GM10248 (cell line): ENCODE measurements around the gene CIAO2B.

Experiments used
- CTCF ChIA-PET: fragments of 300-600 bp; sonication (Branson Sonifier 250); formaldehyde crosslinking; extraction: SDS; loops from one replicate; lab custom pipeline; 2021; ENCODE audit warnings: antibody characterized with exemption; lab: Yijun Ruan, JAX
- POLR2A ChIA-PET: fragments of 350-650 bp; sonication (Branson Sonifier 250); formaldehyde crosslinking; extraction: SDS; loops from one replicate; lab custom pipeline; 2020; ENCODE audit warnings: antibody characterized with exemption; lab: Yijun Ruan, JAX
- DNase-seq: peaks from one replicate; pipeline ENCODE4 v3.0.0; 2012; ENCODE audit errors: extremely low spot score
- TF ChIP-seq, protein P1 (sequence below): IDR thresholded peaks from 2 replicates; pipeline ENCODE4 v1.5.1; 2012; ENCODE audit warnings: mild to moderate bottlenecking, low read depth; ENCODE audit errors: extremely low read depth, missing control alignments, control extremely low read depth

The CIAO2B gene

DNA sequence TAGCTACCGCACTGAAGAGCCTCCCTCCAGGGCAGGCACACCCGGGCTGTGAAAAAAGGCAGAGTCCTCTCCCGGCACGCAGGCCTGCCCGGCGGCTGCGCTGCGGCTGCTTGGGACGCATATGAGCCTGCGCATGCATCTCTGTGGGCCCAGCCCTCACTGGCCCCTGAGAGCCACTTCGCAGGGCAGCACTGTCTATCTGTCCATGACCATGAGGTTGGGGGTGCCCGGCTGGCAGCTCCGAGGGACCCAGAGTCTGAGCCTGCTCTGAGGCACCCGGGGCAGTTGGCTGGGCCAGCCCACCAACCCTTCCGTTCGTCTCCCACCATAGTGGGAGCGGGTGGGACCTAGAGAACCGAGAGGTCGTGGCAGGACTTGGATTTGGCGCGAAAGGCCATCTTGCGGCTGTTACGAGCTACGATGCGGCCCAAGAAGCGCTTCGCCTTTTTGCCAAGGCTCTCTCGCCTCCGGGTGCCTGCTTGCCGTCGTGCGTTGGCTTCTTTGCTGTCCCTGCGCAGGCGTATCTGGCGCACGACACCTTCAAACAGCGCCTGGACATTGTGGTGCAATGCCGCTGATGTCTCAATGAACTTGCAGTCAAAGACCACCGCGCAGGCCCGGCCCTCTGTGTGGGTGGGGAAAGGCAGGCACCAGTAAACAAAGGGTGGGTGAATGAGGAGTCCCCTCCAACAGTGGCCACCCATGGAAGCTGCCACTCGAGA, 12.3 kb downstream of the CIAO2B start:
- DNase-seq, result no peak
- ChIA-PET CTCF (interaction anchor here (1.0 to 2.9 kb wide), 3 partner anchors 11 to 26 kb away, joined by 3 to 8 read pairs (median 6); no protein-coding TSS in a partner anchor), POLR2A (no interaction called here)
- TF ChIP-seq, protein P1, sequence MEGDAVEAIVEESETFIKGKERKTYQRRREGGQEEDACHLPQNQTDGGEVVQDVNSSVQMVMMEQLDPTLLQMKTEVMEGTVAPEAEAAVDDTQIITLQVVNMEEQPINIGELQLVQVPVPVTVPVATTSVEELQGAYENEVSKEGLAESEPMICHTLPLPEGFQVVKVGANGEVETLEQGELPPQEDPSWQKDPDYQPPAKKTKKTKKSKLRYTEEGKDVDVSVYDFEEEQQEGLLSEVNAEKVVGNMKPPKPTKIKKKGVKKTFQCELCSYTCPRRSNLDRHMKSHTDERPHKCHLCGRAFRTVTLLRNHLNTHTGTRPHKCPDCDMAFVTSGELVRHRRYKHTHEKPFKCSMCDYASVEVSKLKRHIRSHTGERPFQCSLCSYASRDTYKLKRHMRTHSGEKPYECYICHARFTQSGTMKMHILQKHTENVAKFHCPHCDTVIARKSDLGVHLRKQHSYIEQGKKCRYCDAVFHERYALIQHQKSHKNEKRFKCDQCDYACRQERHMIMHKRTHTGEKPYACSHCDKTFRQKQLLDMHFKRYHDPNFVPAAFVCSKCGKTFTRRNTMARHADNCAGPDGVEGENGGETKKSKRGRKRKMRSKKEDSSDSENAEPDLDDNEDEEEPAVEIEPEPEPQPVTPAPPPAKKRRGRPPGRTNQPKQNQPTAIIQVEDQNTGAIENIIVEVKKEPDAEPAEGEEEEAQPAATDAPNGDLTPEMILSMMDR, result no peak

DNA sequence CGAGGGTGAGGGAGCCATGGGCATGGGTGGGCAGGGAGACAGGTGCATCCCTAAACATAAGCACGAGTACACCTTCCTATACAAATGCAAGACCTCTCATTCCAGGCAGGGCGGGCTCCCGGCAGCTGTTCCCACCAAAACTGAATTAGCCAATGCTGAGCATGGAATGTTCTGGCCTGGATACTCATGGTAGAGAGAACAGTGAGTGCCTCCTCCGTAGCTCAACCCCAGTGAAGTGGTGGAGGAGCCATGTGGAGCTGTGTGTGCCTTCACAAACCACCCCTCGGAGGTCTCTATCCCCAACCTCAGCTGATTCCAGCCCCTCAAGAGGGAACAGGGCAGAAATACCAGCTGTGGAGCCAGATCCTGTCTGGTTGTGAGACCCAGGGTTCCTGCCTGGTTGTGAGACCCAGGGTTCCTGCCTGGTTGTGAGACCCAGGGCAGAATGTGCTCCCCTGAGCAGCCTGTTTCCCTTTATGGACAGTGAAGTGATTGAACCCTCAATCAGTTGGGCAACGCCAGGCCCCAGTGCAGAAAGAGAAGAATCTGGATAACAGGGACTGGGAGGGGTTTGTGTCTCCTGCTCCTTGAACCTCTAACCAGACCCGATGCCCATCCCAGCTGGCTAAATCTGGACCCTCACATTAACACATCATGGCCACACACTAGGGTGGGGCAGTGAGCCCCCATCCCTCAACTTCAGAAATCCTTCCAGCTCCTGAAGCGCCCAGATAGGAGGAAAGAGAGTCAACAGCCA, 13.1 kb downstream of the CIAO2B start:
- TF ChIP-seq, protein P1, result no peak
- ChIA-PET POLR2A (no interaction called here), CTCF (interaction anchor here (0.9 to 2.9 kb wide), 5 partner anchors 11 to 29 kb away, joined by 3 to 9 read pairs (median 6); no protein-coding TSS in a partner anchor)
- DNase-seq, result no peak

DNA sequence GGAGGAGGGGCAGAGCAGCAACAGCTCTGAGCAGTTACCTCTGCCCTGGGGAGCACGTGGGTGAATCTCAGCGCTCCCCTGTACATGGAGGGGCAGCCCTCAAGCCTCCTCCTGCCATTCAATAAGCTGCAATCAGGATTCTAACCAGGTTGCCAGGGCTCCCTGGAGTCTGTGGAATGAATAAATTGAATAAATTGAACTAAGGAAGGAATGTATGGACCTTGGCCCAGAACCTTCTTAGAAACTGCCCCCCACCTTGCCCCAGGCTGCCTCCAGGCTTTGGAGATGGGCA, 14.0 kb downstream of the CIAO2B start:
- POLR2A ChIA-PET, result no interaction called here
- DNase-seq, result no peak
- CTCF ChIA-PET, result interaction anchor here (0.9 to 4.3 kb wide), 7 partner anchors 7 to 52 kb away, joined by 3 to 28 read pairs (median 6); no protein-coding TSS in a partner anchor

DNA sequence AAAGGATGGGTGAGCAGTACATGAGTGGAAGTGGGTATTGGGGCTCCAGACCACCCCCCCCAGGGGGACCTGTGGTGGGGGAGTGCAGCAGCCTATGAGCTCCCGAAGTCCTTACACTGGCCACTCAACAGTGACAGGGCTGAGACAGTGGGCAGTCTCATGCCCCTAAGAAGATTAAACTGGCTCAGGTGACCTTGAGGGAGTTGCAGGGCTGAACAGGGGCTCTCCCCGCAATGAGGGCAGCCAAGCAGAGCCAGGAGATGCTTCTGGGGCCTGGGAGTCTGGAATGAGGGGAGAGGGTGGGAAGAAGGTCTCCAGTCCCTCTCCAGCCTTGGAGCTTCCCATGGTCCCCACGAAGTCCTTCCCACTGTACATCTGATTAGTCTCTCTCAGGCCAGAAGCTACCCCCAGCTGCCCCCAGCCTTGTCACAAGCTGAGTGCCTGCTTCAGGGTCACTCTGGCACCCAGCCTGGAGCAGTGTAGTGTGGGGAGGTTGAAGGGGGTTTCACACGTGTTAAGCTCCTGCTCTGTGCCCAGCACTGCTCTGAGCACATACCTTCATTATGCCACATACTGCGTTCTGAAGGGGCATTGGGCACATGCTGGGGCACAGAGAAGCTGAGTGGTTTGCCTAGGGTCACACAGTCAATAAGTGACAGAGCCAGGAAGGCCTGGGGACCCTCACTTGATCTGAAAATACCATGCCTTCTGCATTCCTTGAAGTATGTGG, 14.5 kb downstream of the CIAO2B start:
- TF ChIP-seq, protein P1, result no peak
- DNase-seq, result no peak
- ChIA-PET CTCF (interaction anchor here (0.9 to 4.3 kb wide), 8 partner anchors 8 to 52 kb away, joined by 3 to 28 read pairs (median 6); no protein-coding TSS in a partner anchor), POLR2A (no interaction called here)

More for the DNA sequence above, 14.0 kb downstream of the CIAO2B start:
- TF ChIP-seq, protein P1, result no peak

DNA sequence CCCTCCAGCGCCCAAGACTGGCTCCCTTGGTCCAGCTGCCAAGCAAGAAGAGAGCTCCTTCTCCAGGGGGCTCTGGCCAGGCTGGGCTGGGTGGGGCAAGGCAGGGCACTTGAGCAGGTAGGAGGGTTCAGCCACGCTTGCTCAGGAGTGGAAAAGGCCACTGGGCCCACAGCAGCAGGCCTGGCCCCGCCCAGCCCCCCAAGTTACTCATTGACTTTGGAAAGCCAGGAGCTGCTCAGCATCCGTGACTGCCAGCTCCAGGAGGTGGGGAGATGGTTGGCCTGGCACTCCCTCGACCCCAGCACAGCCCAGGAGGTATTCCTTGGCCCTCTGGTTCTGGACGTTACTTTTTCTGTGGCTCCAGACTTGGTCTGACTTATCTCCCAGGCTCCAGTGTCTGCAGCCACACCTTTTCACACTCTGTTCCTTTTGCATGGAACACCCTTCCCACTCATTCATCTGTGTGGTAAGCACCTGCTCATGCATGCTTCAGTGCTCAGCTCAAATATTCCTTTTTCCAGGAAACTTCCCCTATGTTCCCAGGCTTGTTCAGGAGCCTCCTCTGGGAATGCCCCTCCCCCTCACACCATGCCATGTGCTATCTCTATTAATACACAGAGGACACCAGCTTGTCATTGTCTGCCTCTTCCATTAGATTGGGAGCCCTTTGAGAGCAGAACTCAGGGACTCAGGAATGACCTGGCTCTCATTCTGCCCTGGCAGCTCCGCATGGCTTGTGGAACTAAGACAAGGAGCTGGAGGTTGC, 15.2 kb downstream of the CIAO2B start, which contains the start of gene CDH16:
Gene CDH16 (minus strand): TSS at position 83 of the 766 bp plus-strand sequence. CDS start 820 bp downstream, outside the sequence.
- CTCF ChIA-PET, result interaction anchor here (1.0 to 4.3 kb wide), 10 partner anchors 9 to 267 kb away, joined by 3 to 28 read pairs (median 4); no protein-coding TSS in a partner anchor
- TF ChIP-seq, protein P1, result no peak
- POLR2A ChIA-PET, result no interaction called here
- DNase-seq, result no peak
